Ishikawa (cell line): ENCODE data around the gene RCAN2.

ENCODE experiments used
- CEBPB ChIP-seq: IDR thresholded peaks from 2 replicates; pipeline ENCODE4 v1.6.1; 2012
- EGR1 ChIP-seq: IDR thresholded peaks from 2 replicates; pipeline ENCODE4 v1.6.1; 2012
- EP300 ChIP-seq: IDR thresholded peaks from 2 replicates; pipeline ENCODE4 v1.6.1; 2012; ENCODE audit warnings: borderline replicate concordance
- FOXM1 ChIP-seq: IDR thresholded peaks from 2 replicates; pipeline ENCODE4 v1.6.1; 2012; ENCODE audit warnings: low read depth, borderline replicate concordance
- RAD21 ChIP-seq: IDR thresholded peaks from 2 replicates; pipeline ENCODE4 v1.6.1; 2012; ENCODE audit warnings: low read depth
- REST ChIP-seq: IDR thresholded peaks from 2 replicates; pipeline ENCODE4 v1.6.1; 2012; ENCODE audit warnings: low read depth, mild to moderate bottlenecking
- TEAD4 ChIP-seq: IDR thresholded peaks from 2 replicates; pipeline ENCODE4 v1.6.1; 2012

DNA sequence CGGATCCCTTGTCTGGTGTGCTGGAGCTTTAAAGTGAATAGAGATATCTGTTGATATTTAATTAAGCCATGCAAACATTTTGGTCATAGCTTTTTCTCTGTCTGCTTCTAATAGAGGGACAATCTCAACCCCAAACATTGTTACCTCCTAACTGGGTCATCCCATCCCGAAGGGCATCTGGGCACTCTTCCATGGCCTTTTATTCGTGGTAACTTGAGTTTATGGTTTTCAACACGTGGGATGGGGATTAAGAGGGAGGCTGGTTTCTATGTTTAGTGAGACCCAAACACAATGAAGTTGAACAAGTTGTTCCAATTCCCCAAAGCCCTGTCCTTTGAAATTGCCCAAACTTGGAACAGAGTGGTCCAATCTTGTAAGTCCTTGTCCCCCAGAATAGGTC is 319.1 kb downstream of the RCAN2 start:
- no peak for TF ChIP-seq FOXM1
- no peak for TF ChIP-seq CEBPB
- TF ChIP-seq EP300, result no peak
- no peak for TF ChIP-seq TEAD4
- TF ChIP-seq EGR1, result no peak
- no peak for TF ChIP-seq RAD21
- TF ChIP-seq REST, result no peak
